ENCODE measurements around the gene SLC11A2. TPM values are rescaled to one million over a fixed set of nuclear protein-coding genes. Genes with fewer than 3 reads are reported as not detected.

Gene SLC11A2
- total RNA-seq, 3 donors from 2014 or later: 52.2 to 103 (median 91.0) TPM

GRCh38 chr12:50999093-50999492, 27.1 kb downstream of the SLC11A2 start:
- H3K4me3 ChIP-seq: no peak overlapping the region
- DNase-seq (ENCODE audit: low spot score in 2 of 2): no peak
- no peaks in the 10 kb centered on the region for H3K9me3 ChIP-seq
- no peaks in the 10 kb centered on the region for H3K36me3 ChIP-seq
- H3K27me3 ChIP-seq: no peaks in the 10 kb centered on the region
- intact Hi-C loops (cut with DNase I; ENCODE audit: low total_unique reads): no loop called here
- TF ChIP-seq POLR2AphosphoS5 (IDR thresholded peaks at IDR 0.05) (no peak), POLR2A (IDR thresholded peaks at IDR 0.05) (no peak), CTCF (IDR thresholded peaks at IDR 0.05) (no peak)
- no peak overlapping the region for H3K27ac ChIP-seq
- no peaks in the 10 kb centered on the region for H3K4me1 ChIP-seq

DNA sequence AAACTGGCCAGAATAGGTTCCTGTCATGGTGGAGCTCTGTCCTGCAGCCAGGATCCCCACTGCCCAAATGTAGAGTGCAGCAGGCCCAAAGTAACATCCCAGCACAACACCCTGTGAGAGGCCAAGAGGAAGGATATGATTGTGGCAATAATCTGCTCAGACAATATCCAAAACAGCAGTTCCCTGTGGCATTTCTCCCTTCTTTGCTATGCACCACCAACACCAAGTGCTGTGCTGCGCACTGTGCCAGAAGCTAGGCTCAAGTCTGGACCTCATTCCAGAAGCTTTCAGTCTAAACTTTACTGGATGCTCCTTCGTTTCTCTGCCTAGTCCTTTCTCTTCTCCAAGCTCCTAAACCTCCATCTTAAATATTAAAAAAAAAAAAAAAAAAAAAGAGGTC, 33.4 kb downstream of the SLC11A2 start:
- TF ChIP-seq POLR2AphosphoS5 (IDR thresholded peaks at IDR 0.05) (no peak), CTCF (IDR thresholded peaks at IDR 0.05) (no peak), POLR2A (IDR thresholded peaks at IDR 0.05) (no peak)
- Histone ChIP-seq H3K4me1 (no peaks in the 10 kb centered on the region), H3K36me3 (peaks cover 9% of the 10 kb centered on the region), H3K9me3 (no peaks in the 10 kb centered on the region), H3K27ac (no peak overlapping the region), H3K27me3 (no peaks in the 10 kb centered on the region), H3K4me3 (no peak overlapping the region)
- no peak for DNase-seq (ENCODE audit: low spot score in 2 of 2)
- intact Hi-C loops (cut with DNase I; ENCODE audit: low total_unique reads): no loop called here

DNA sequence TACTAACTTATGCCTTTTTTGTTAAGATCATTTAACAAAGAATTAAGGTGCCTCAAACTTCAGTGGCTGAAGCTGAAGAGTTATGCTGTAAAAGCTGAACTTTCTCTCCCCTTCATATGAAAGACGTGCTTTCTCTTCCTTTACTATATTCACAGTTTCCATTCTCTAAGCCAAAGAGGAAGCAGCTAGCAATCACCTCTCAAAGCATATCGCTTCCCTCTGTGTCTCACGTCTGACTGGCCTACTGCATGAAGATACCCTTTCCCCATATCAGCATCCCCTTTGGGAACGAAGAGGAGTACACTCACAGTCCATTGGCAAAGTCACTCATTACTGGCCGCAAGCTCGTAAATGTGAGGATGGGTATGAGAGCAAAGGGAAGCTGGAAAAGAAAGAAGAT, 34.9 kb downstream of the SLC11A2 start:
- H3K4me1 ChIP-seq: no peaks in the 10 kb centered on the region
- DNase-seq (ENCODE audit: low spot score in 2 of 2): no peak
- peaks cover 9% of the 10 kb centered on the region for H3K36me3 ChIP-seq
- no peak overlapping the region for H3K4me3 ChIP-seq
- no peak for TF ChIP-seq POLR2A (IDR thresholded peaks at IDR 0.05)
- TF ChIP-seq CTCF (IDR thresholded peaks at IDR 0.05): no peak
- no peak for TF ChIP-seq POLR2AphosphoS5 (IDR thresholded peaks at IDR 0.05)
- no peaks in the 10 kb centered on the region for H3K9me3 ChIP-seq
- no peak overlapping the region for H3K27ac ChIP-seq
- H3K27me3 ChIP-seq: no peaks in the 10 kb centered on the region
- intact Hi-C loops (cut with DNase I; ENCODE audit: low total_unique reads): no loop called here

DNA sequence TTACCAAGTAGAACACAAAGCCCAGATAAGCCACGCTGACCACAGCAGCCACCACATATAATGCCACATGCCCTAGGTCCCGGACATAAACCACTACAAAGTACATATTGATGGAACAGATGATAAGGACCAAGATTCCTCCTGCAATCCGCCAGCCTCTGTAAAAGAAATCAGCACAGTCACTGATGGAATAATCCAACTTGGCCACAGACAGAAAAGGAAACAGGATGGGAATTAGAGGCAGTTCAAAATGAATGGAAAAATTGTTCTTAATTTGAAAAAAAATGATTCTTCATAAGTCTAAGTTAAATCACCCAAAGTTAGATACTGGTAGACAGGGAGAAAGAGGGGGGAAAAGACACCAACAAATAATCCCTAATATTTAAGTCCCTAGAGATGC, 35.4 kb downstream of the SLC11A2 start:
- Histone ChIP-seq H3K27me3 (no peaks in the 10 kb centered on the region), H3K4me3 (no peak overlapping the region), H3K36me3 (peaks cover 9% of the 10 kb centered on the region), H3K27ac (peak overlapping the region in 1 of 2 donors; percentile 29), H3K9me3 (no peaks in the 10 kb centered on the region), H3K4me1 (no peaks in the 10 kb centered on the region)
- intact Hi-C loops (cut with DNase I; ENCODE audit: low total_unique reads): no loop called here
- TF ChIP-seq POLR2AphosphoS5 (IDR thresholded peaks at IDR 0.05) (no peak), CTCF (IDR thresholded peaks at IDR 0.05) (no peak), POLR2A (IDR thresholded peaks at IDR 0.05) (no peak)
- no peak for DNase-seq (ENCODE audit: low spot score in 2 of 2)

DNA sequence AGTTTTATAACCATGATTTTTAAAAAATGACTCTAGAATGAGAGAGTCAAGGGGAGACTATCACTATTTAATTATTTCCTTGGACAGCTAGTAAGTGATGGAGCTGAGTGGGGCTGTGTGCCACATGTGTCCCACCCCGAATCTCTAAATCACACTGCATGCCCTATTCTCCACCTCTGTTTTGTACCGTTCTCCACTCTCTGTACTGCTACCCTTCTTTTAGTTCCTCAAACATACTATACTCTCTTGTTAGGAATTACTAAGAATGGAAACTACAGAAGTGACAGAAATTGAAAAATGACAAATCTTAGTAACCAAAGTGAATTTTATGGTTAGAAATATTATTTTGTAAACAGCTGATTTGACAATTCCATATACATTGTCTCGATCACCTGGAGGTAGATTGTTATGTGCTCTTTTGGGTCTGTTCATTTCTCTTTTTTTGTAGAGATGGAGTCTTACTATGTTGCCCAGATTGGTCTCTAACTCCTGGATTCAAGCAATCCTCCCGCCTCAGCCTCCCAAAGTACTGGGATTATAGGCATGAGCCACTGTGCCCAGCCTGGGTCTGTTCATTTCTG, 35.9 kb downstream of the SLC11A2 start:
- Histone ChIP-seq H3K4me3 (no peak overlapping the region), H3K27ac (peak overlapping the region in 1 of 2 donors; percentile 29), H3K27me3 (no peaks in the 10 kb centered on the region), H3K36me3 (peaks cover 9% of the 10 kb centered on the region), H3K9me3 (no peaks in the 10 kb centered on the region), H3K4me1 (no peaks in the 10 kb centered on the region)
- no peak for TF ChIP-seq POLR2AphosphoS5 (IDR thresholded peaks at IDR 0.05)
- TF ChIP-seq POLR2A (IDR thresholded peaks at IDR 0.05): no peak
- TF ChIP-seq CTCF (IDR thresholded peaks at IDR 0.05): no peak
- intact Hi-C loops (cut with DNase I; ENCODE audit: low total_unique reads): no loop called here
- no peak for DNase-seq (ENCODE audit: low spot score in 2 of 2)

Measured in breast epithelium (tissue), 4 donors.